Subcutaneous abdominal adipose tissue (tissue), 5 donors: ENCODE measurements around the gene CORO1C.
"Not testable (repeated sequence)": the region's sequence is repeated elsewhere in the genome, so short reads cannot be mapped to it uniquely, and the experiment has no call there.

Experiments
- H3K27ac ChIP-seq: one replicate; pipeline ENCODE4 v1.7.0; 2013; ENCODE audit warnings: low read depth, mild to moderate bottlenecking, inconsistent platforms, low read length, moderate library complexity
- H3K27me3 ChIP-seq, 5 donors: one replicate each; pipeline ENCODE4 v1.7.0; 2013; ENCODE audit warnings: low read length in 5 of 5, inconsistent platforms in 1 of 5; ENCODE audit not compliant: control insufficient read depth in 5 of 5, insufficient read depth in 4 of 5
- H3K36me3 ChIP-seq, 5 donors: one replicate each; pipeline ENCODE4 v1.7.0; 2013; ENCODE audit warnings: low read length in 5 of 5; ENCODE audit not compliant: control insufficient read depth in 5 of 5, insufficient read depth in 5 of 5
- H3K4me1 ChIP-seq, 5 donors: one replicate each; pipeline ENCODE4 v1.7.0; 2013; ENCODE audit warnings: low read length in 5 of 5, mild to moderate bottlenecking in 3 of 5, moderate library complexity in 1 of 5; ENCODE audit not compliant: control insufficient read depth in 5 of 5, insufficient read depth in 5 of 5
- H3K4me3 ChIP-seq, 5 donors: one replicate each; pipeline ENCODE4 v1.7.0; 2013; ENCODE audit warnings: low read length in 5 of 5, low read depth in 1 of 5
- H3K9ac ChIP-seq, 5 donors: one replicate each; pipeline ENCODE4 v1.7.0; 2013; ENCODE audit warnings: low read length in 5 of 5, mild to moderate bottlenecking in 4 of 5, moderate library complexity in 3 of 5
- H3K9me3 ChIP-seq, 5 donors: one replicate each; pipeline ENCODE4 v1.7.0; 2013; ENCODE audit warnings: low read length in 5 of 5; ENCODE audit not compliant: control insufficient read depth in 5 of 5
- donor health status: healthy.
- donor health status: healthy.
- donor health status: healthy.
- donor health status: healthy.
- donor health status: healthy.

Gene CORO1C

GRCh38 chr12:108731105-108731865, at the start of gene CORO1C:
TSS of gene CORO1C (minus strand) at chr12:108731518. CDS start at chr12:108701318, 30,200 bp downstream.
- H3K9ac ChIP-seq: peak within 1 kb of the TSS; percentile 91 to 97 (median 94)
- H3K4me3 ChIP-seq: peak within 1 kb of the TSS; percentile 86 to 94 (median 91)
- H3K4me1 ChIP-seq: peaks cover 0 to 48% (median 37%) of the 10 kb centered on the region in 5 donors
- no peaks in the 10 kb centered on the region for H3K36me3 ChIP-seq
- no peaks in the 10 kb centered on the region for H3K27me3 ChIP-seq
- peak within 1 kb of the TSS; percentile 99 for H3K27ac ChIP-seq
- no peaks in the 10 kb centered on the region for H3K9me3 ChIP-seq

GRCh38 chr12:108779998-108780688, 48.8 kb upstream of the CORO1C start:
- no peak overlapping the region for H3K27ac ChIP-seq
- peaks cover 5 to 11% (median 9%) of the 10 kb centered on the region in 5 donors for H3K4me1 ChIP-seq
- H3K9me3 ChIP-seq: no peaks in the 10 kb centered on the region
- no peak overlapping the region for H3K4me3 ChIP-seq
- no peaks in the 10 kb centered on the region for H3K27me3 ChIP-seq
- peaks cover 0 to 25% (median 14%) of the 10 kb centered on the region in 5 donors for H3K36me3 ChIP-seq
- H3K9ac ChIP-seq: no peak overlapping the region

- no peak overlapping the region for H3K9ac ChIP-seq
- H3K36me3 ChIP-seq: peaks cover 0 to 8% (median 1%) of the 10 kb centered on the region in 5 donors
- no peaks in the 10 kb centered on the region for H3K9me3 ChIP-seq
- no peak overlapping the region for H3K4me3 ChIP-seq
- peaks cover 14 to 26% (median 23%) of the 10 kb centered on the region in 5 donors for H3K4me1 ChIP-seq
- H3K27me3 ChIP-seq: no peaks in the 10 kb centered on the region
- H3K27ac ChIP-seq: no peak overlapping the region
Measured at GRCh38 chr12:108778053-108778452, 46.7 kb upstream of the CORO1C start.

- H3K4me3 ChIP-seq: no peak overlapping the region
- H3K36me3 ChIP-seq: peaks cover 0 to 2% (median 0%) of the 10 kb centered on the region in 5 donors
- H3K4me1 ChIP-seq: peaks cover 14 to 30% (median 28%) of the 10 kb centered on the region in 5 donors
- H3K27ac ChIP-seq: no peak overlapping the region
- H3K9ac ChIP-seq: no peak overlapping the region
- H3K27me3 ChIP-seq: no peaks in the 10 kb centered on the region
- no peaks in the 10 kb centered on the region for H3K9me3 ChIP-seq
Measured at GRCh38 chr12:108777156-108777555, 45.8 kb upstream of the CORO1C start.

- Histone ChIP-seq H3K4me3 (no peak overlapping the region), H3K36me3 (no peaks in the 10 kb centered on the region), H3K27me3 (peaks cover 0 to 4% (median 0%) of the 10 kb centered on the region in 5 donors), H3K9me3 (no peaks in the 10 kb centered on the region), H3K4me1 (peaks cover 8 to 24% (median 21%) of the 10 kb centered on the region in 5 donors), H3K27ac (no peak overlapping the region), H3K9ac (no peak overlapping the region)
Measured at GRCh38 chr12:108773798-108774788, 42.8 kb upstream of the CORO1C start.

GRCh38 chr12:108772891-108773797, 41.8 kb upstream of the CORO1C start:
- H3K4me3 ChIP-seq: peak overlapping the region in 1 of 5 donors; percentile 6
- no peak overlapping the region for H3K27ac ChIP-seq
- peaks cover 8 to 32% (median 30%) of the 10 kb centered on the region in 5 donors for H3K4me1 ChIP-seq
- no peaks in the 10 kb centered on the region for H3K9me3 ChIP-seq
- H3K27me3 ChIP-seq: peaks cover 0 to 4% (median 0%) of the 10 kb centered on the region in 5 donors
- no peaks in the 10 kb centered on the region for H3K36me3 ChIP-seq
- H3K9ac ChIP-seq: no peak overlapping the region

GRCh38 chr12:108772247-108772646, 40.9 kb upstream of the CORO1C start:
- no peaks in the 10 kb centered on the region for H3K36me3 ChIP-seq
- no peak overlapping the region for H3K27ac ChIP-seq
- no peak overlapping the region for H3K9ac ChIP-seq
- no peaks in the 10 kb centered on the region for H3K9me3 ChIP-seq
- H3K27me3 ChIP-seq: peaks cover 0 to 4% (median 0%) of the 10 kb centered on the region in 5 donors
- no peak overlapping the region for H3K4me3 ChIP-seq
- peaks cover 8 to 32% (median 30%) of the 10 kb centered on the region in 5 donors for H3K4me1 ChIP-seq

GRCh38 chr12:108771835-108772234, 40.5 kb upstream of the CORO1C start:
- not testable (repeated sequence) for H3K4me3 ChIP-seq, H3K36me3 ChIP-seq, H3K9ac ChIP-seq, H3K9me3 ChIP-seq, H3K27ac ChIP-seq, H3K27me3 ChIP-seq
- H3K4me1 ChIP-seq: peaks cover 8 to 32% (median 30%) of the 10 kb centered on the region in 5 donors

GRCh38 chr12:108770963-108771362, 39.6 kb upstream of the CORO1C start:
- Histone ChIP-seq H3K27me3 (peaks cover 0 to 4% (median 0%) of the 10 kb centered on the region in 5 donors), H3K36me3 (no peaks in the 10 kb centered on the region), H3K9ac (no peak overlapping the region), H3K27ac (no peak overlapping the region), H3K4me3 (no peak overlapping the region), H3K4me1 (peaks cover 8 to 32% (median 30%) of the 10 kb centered on the region in 5 donors), H3K9me3 (no peaks in the 10 kb centered on the region)
